Mesodermal cell (in vitro differentiated cells): ENCODE data around the gene KLHL11.

Experiments used
- H3K27ac ChIP-seq: 2 replicates; pipeline ENCODE4 v1.7.0; 2013; ENCODE audit warnings: mild to moderate bottlenecking, low read depth, low read length, moderate library complexity; ENCODE audit not compliant: severe bottlenecking
- H3K36me3 ChIP-seq: 2 replicates; pipeline ENCODE4 v1.7.1; 2013; ENCODE audit warnings: mild to moderate bottlenecking, low read length, moderate library complexity; ENCODE audit not compliant: control insufficient read depth, insufficient read depth
- H3K4me1 ChIP-seq: one replicate; pipeline ENCODE4 v1.7.1; 2013; ENCODE audit warnings: mild to moderate bottlenecking, low read length; ENCODE audit not compliant: insufficient read depth, control insufficient read depth, poor library complexity, severe bottlenecking
- H3K4me3 ChIP-seq: 2 replicates; pipeline ENCODE4 v1.7.0; 2013; ENCODE audit warnings: low read length, control low read depth, mild to moderate bottlenecking; ENCODE audit not compliant: insufficient read depth, poor library complexity, severe bottlenecking; ENCODE audit errors: extremely low read depth
- H3K9me3 ChIP-seq: 2 replicates; pipeline ENCODE4 v1.7.1; 2013; ENCODE audit warnings: mild to moderate bottlenecking, low read length, moderate library complexity; ENCODE audit not compliant: control insufficient read depth
- WGBS, 2 experiments: methylation state at CpG; one replicate each; pipeline ENCODE4 v1.1.5; 2013; ENCODE audit warnings: missing lambda C conversion rate in 2 of 2; ENCODE audit not compliant: insufficient coverage in 2 of 2; 5-methylcytosine and 5-hydroxymethylcytosine counted together

KLHL11 gene

GRCh38 chr17:41905172-41905571 lies 39.9 kb upstream of the KLHL11 start:
- Histone ChIP-seq H3K4me1 (peaks cover 9% of the 10 kb centered on the region), H3K9me3 (no peaks in the 10 kb centered on the region), H3K27ac (no peak overlapping the region), H3K4me3 (no peak overlapping the region), H3K36me3 (peaks cover 99% of the 10 kb centered on the region)
- 96 to 100% methylated on average over 3 of the region's 4 CpGs for WGBS, 2 experiments

- Histone ChIP-seq H3K36me3 (peaks cover 99% of the 10 kb centered on the region), H3K4me3 (no peak overlapping the region), H3K9me3 (no peaks in the 10 kb centered on the region), H3K27ac (no peak overlapping the region), H3K4me1 (peaks cover 6% of the 10 kb centered on the region)
- WGBS, 2 experiments, result 94 to 97% methylated on average over 5 to 6 of the region's 7 CpGs
These were observed 39.1 kb upstream of the KLHL11 start for GRCh38 chr17:41904242-41904841.

DNA sequence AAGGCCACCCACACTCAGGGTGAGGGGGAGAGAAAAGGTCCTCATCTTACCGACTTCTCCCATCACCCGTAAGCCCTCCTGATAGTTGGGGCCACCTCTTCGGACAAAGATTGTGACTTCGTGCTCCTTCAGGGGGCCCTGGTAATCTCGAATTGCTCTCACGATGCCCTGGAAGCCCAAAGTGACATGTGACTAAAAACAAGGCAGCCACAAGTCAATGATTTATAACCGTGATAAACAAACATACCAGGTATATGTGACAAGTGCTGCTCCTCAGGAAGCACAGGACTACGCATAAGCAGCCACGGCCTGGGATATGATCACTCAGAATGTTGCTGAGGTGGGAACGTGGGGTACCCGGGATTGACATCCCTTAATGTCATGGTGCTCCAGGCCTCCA lies 36.4 kb upstream of the KLHL11 start:
- Histone ChIP-seq H3K36me3 (peaks cover 99% of the 10 kb centered on the region), H3K9me3 (no peaks in the 10 kb centered on the region), H3K4me1 (peaks cover 3% of the 10 kb centered on the region), H3K27ac (no peak overlapping the region), H3K4me3 (no peak overlapping the region)
- 75 to 94% methylated on average over 4 to 9 of the region's 11 CpGs for WGBS, 2 experiments

- Histone ChIP-seq H3K27ac (no peak overlapping the region), H3K4me1 (peaks cover 23% of the 10 kb centered on the region), H3K9me3 (no peaks in the 10 kb centered on the region), H3K36me3 (peaks cover 98% of the 10 kb centered on the region), H3K4me3 (no peak overlapping the region)
- WGBS, 2 experiments, result 95 to 97% methylated on average over 4 to 6 of the region's 6 CpGs
These were observed 31.5 kb upstream of the KLHL11 start for GRCh38 chr17:41896726-41897125.

DNA sequence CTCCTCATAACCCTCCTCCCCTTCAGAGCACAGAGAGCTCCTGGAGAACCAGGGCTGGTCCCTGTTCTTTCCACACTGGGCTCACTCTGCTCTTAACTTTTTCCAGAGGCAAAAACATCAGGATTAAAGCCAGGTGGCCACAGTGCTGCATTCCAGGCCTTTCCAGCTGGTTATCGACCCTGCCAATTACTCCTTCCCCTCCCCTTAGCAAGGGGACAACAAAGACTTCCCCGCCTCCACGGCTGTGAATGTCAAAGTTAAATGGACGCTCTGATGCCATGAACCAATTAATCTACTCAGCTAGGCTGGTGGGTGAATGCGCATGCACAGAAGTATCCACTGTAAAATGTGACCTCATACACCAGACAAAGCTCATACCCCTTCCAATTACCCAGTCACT lies 30.4 kb upstream of the KLHL11 start:
- H3K27ac ChIP-seq, result peak overlapping the region; percentile 46
- H3K36me3 ChIP-seq, result peaks cover 98% of the 10 kb centered on the region
- H3K4me1 ChIP-seq, result peaks cover 23% of the 10 kb centered on the region
- no peaks in the 10 kb centered on the region for H3K9me3 ChIP-seq
- WGBS, 2 experiments, result 90 to 100% methylated on average over 1 to 4 of the region's 5 CpGs
- H3K4me3 ChIP-seq, result no peak overlapping the region

GRCh38 chr17:41894791-41895331 lies 29.6 kb upstream of the KLHL11 start:
- Histone ChIP-seq H3K4me3 (no peak overlapping the region), H3K9me3 (no peaks in the 10 kb centered on the region), H3K36me3 (peaks cover 95% of the 10 kb centered on the region), H3K27ac (peak overlapping the region; percentile 46), H3K4me1 (peaks cover 23% of the 10 kb centered on the region)
- WGBS, 2 experiments, result 44 to 65% methylated on average over 2 to 4 of the region's 7 CpGs

GRCh38 chr17:41893384-41893783 lies 28.2 kb upstream of the KLHL11 start:
- Histone ChIP-seq H3K36me3 (peaks cover 95% of the 10 kb centered on the region), H3K9me3 (no peaks in the 10 kb centered on the region), H3K4me3 (no peak overlapping the region), H3K27ac (no peak overlapping the region), H3K4me1 (peaks cover 23% of the 10 kb centered on the region)
- whole genome bisulfite sequencing, 2 experiments, result 100% methylated on average over 3 of the region's 3 CpGs

GRCh38 chr17:41892021-41892376 lies 26.8 kb upstream of the KLHL11 start:
- H3K36me3 ChIP-seq, result peaks cover 95% of the 10 kb centered on the region
- H3K4me1 ChIP-seq, result peaks cover 23% of the 10 kb centered on the region
- no peak overlapping the region for H3K27ac ChIP-seq
- H3K9me3 ChIP-seq, result no peaks in the 10 kb centered on the region
- 97 to 100% methylated on average over 3 to 4 of the region's 4 CpGs for WGBS, 2 experiments
- no peak overlapping the region for H3K4me3 ChIP-seq

DNA sequence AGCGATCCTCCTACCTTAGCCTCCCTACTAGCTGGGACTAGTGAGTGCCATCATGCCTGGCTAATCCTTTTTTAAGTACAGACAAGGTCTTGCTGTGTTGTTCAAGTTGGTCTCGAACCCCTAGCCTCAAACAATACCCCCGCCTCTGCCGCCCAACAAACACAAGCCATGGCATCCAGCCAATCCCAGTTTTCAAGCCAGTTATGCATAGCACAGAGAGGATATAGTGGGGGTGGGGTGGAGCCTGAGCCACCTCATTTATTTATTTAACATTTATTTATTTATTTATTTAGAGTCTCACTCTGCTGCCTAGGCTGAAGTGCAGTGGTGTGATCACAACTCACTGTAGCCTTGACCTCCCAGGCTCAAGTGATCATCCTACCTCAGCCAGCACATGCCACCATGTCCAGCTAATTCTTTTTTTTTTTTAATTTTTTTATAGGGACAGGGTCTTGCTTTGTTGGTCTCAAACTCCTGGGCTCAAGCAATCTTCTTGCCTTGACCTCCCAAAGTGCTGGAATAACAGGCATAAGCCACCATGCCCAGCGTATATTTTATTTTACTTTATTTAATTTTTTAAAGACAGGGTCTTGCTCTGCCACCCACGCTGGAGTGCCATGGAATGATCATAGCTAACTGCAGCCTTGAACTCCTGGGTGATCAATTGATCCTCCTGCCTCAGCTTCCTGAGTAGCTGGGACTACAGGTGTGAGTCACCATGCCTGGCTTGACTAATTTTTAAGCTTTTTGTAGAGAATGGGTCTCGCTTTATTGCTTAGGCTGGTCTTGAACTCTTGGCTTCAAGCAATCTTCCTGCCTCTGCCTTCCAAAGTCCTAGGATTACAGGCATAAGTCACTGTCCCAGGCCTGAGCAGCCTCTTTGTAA lies 26.2 kb upstream of the KLHL11 start:
- no peaks in the 10 kb centered on the region for H3K9me3 ChIP-seq
- H3K4me1 ChIP-seq, result peaks cover 18% of the 10 kb centered on the region
- 94 to 95% methylated on average over 2 to 3 of the region's 7 CpGs for WGBS, 2 experiments
- H3K4me3 ChIP-seq, result no peak overlapping the region
- H3K27ac ChIP-seq, result no peak overlapping the region
- H3K36me3 ChIP-seq, result peaks cover 95% of the 10 kb centered on the region

DNA sequence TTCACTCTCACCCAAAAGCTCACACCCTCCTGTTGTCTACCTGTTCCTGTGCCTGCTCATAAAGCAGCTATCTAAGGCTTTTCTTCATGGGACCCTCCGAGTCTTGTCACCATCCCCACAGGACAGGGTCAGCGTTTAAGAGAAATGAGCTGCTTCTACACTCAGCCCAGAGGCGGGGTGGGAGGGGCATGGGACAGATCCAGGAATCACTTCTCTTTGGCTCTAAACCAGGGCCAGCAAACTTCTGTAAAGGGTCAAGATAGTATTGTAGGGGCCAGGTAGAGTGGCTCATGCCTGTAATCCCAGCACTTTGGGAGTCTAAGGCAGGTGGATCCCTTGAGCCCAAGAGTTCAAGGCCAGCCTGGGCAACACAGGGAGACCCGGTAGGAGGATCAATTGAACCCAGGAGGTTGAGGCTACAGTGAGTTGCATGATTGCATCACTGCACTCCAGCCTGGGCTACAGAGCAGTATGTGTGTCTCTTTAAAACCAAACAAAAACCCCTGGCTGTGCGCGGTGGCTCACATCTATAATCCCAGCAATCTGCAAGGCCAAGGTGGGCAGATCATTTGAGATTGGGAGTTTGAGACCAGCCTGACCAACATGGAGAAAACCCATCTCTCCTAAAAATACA lies 23.2 kb upstream of the KLHL11 start:
- Histone ChIP-seq H3K4me1 (no peaks in the 10 kb centered on the region), H3K27ac (no peak overlapping the region), H3K9me3 (no peaks in the 10 kb centered on the region), H3K36me3 (peaks cover 96% of the 10 kb centered on the region), H3K4me3 (no peak overlapping the region)
- WGBS, 2 experiments, result 95 to 98% methylated on average over 4 of the region's 6 CpGs
